H1 (cell line): ENCODE measurements around the gene FAM120B.

Experiments used
- CREB1 ChIP-seq: IDR thresholded peaks from 2 replicates; pipeline ENCODE4 v1.6.1; 2012; ENCODE audit warnings: inconsistent platforms
- CTCF ChIP-seq, 3 experiments: IDR thresholded peaks; 1 replicate in 2 of 3; 2 replicates in 1 of 3; pipeline versions ENCODE4 v1.5.1 to v1.6.1; 2011; ENCODE audit warnings: low read length in 3 of 3, mild to moderate bottlenecking in 3 of 3, inconsistent platforms in 2 of 3, low read depth in 1 of 3, moderate library complexity in 1 of 3; ENCODE audit not compliant: insufficient read depth in 1 of 3; ENCODE audit errors: control extremely low read depth in 1 of 3
- EP300 ChIP-seq, 2 experiments: IDR thresholded peaks; 1 replicate in 1 of 2; 2 replicates in 1 of 2; pipeline ENCODE4 v1.6.1; 2011 to 2012; ENCODE audit warnings: low read depth in 2 of 2, low read length in 2 of 2, mild to moderate bottlenecking in 2 of 2, borderline replicate concordance in 1 of 2, inconsistent platforms in 1 of 2, moderate library complexity in 1 of 2
- HDAC6 ChIP-seq: IDR thresholded peaks from one replicate; pipeline ENCODE4 v1.7.1; 2012; ENCODE audit warnings: low read depth, mild to moderate bottlenecking, inconsistent platforms, low read length, moderate library complexity
- MAFK ChIP-seq: IDR thresholded peaks from 2 replicates; pipeline ENCODE4 v1.6.1; 2012; ENCODE audit warnings: low read depth, mild to moderate bottlenecking, improper control_type of control experiment, low read length
- NANOG ChIP-seq: IDR thresholded peaks from 2 replicates; pipeline ENCODE4 v1.6.1; 2011; ENCODE audit warnings: low read length, low read depth, mild to moderate bottlenecking, inconsistent platforms; ENCODE audit not compliant: insufficient read depth, poor library complexity, severe bottlenecking
- POLR2A ChIP-seq, 2 experiments: IDR thresholded peaks; 1 replicate in 1 of 2; 2 replicates in 1 of 2; pipeline ENCODE4 v1.6.1; 2011; ENCODE audit warnings: low read depth in 2 of 2, low read length in 2 of 2, mild to moderate bottlenecking in 2 of 2; ENCODE audit errors: control extremely low read depth in 1 of 2
- POLR2AphosphoS5 ChIP-seq: IDR thresholded peaks from 2 replicates; pipeline ENCODE4 v1.6.1; 2011; ENCODE audit warnings: low read depth, low read length
- SIN3A ChIP-seq, 2 experiments: IDR thresholded peaks in 1 of 2; conservative IDR thresholded peaks in 1 of 2; 2 replicates each; pipeline ENCODE4 v1.6.1; 2011 to 2012; ENCODE audit warnings: low read length in 2 of 2, improper control_type of control experiment in 1 of 2, low read depth in 1 of 2, mild to moderate bottlenecking in 1 of 2
- SP1 ChIP-seq: IDR thresholded peaks from 2 replicates; pipeline ENCODE4 v1.6.1; 2011; ENCODE audit warnings: low read depth, low read length
- USF2 ChIP-seq: IDR thresholded peaks from 2 replicates; pipeline ENCODE4 v1.6.1; 2011; ENCODE audit warnings: low read length, improper control_type of control experiment
- YY1 ChIP-seq: IDR thresholded peaks from 2 replicates; pipeline ENCODE4 v1.6.1; 2011; ENCODE audit warnings: low read depth, mild to moderate bottlenecking, low read length

- no peak for TF ChIP-seq POLR2A (IDR thresholded peaks at IDR 0.05; ENCODE audit: control extremely low read depth in 1 of 2, low read depth in 2 of 2, low read length in 2 of 2)
- no peak for TF ChIP-seq CTCF (IDR thresholded peaks at IDR 0.05; ENCODE audit: control extremely low read depth in 1 of 3, insufficient read depth in 1 of 3, low read depth in 1 of 3, low read length in 3 of 3)
- no peak for TF ChIP-seq HDAC6
- TF ChIP-seq SP1 = no peak
- no peak for TF ChIP-seq YY1
- TF ChIP-seq EP300 (IDR thresholded peaks at IDR 0.05; ENCODE audit: borderline replicate concordance in 1 of 2, low read depth in 2 of 2, low read length in 2 of 2) = no peak
- no peak for TF ChIP-seq USF2
- TF ChIP-seq MAFK = no peak
- TF ChIP-seq CREB1 = no peak
- no peak for TF ChIP-seq NANOG
- no peak for TF ChIP-seq SIN3A (conservative IDR thresholded peaks at IDR 0.05 in 1 of 2, IDR thresholded peaks at IDR 0.05 in 1 of 2; ENCODE audit: low read depth in 1 of 2, low read length in 2 of 2)
- no peak for TF ChIP-seq POLR2AphosphoS5
Observed at GRCh38 chr6:170317718-170318117, 11.2 kb downstream of the FAM120B start.
